ENCODE measurements around the gene ZSWIM8.

Gene ZSWIM8

GRCh38 chr10:73850211-73850610 is 64.8 kb downstream of the ZSWIM8 start:
- DNase-seq: no peak

GRCh38 chr10:73850863-73851461 is 65.6 kb downstream of the ZSWIM8 start:
- no peak for DNase-seq
